OCI-LY3 (cell line): ENCODE data around the gene RASGRP3.

ENCODE experiments used
- EZH2phosphoT487 ChIP-seq: fragments of 200-600 bp; shearing (Covaris generic); IDR thresholded peaks from 2 replicates; pipeline ENCODE4 v1.6.1; 2018; ENCODE audit warnings: antibody characterized with exemption, mixed run types, low read depth
- TF ChIP-seq, protein P1 (sequence below): fragments of 200-600, 300-600 bp; sonication (generic); IDR thresholded peaks from 2 replicates; pipeline ENCODE4 v1.5.1; 2014; ENCODE audit warnings: antibody characterized with exemption, low read length, low read depth

DNA sequence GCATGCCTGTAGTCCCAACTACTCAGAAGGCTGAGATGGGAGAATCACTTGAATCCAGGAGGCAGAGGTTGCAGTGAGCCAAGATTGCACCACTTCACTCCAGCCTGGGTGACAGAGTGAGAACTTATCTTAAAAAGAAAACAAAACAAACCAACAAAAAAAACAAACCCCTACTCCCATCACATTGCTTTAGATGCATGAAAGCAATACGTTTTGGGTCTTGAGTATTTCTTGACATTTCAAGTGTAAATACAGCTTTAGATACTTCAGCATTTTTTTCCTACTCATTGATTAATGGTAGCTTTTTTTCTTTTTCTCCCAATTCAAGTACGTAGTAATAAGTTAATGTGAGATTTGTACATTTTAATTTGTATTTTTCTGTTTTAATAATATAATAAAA is 20.3 kb downstream of the RASGRP3 start:
- TF ChIP-seq, protein P1, sequence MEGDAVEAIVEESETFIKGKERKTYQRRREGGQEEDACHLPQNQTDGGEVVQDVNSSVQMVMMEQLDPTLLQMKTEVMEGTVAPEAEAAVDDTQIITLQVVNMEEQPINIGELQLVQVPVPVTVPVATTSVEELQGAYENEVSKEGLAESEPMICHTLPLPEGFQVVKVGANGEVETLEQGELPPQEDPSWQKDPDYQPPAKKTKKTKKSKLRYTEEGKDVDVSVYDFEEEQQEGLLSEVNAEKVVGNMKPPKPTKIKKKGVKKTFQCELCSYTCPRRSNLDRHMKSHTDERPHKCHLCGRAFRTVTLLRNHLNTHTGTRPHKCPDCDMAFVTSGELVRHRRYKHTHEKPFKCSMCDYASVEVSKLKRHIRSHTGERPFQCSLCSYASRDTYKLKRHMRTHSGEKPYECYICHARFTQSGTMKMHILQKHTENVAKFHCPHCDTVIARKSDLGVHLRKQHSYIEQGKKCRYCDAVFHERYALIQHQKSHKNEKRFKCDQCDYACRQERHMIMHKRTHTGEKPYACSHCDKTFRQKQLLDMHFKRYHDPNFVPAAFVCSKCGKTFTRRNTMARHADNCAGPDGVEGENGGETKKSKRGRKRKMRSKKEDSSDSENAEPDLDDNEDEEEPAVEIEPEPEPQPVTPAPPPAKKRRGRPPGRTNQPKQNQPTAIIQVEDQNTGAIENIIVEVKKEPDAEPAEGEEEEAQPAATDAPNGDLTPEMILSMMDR, result no peak
- no peak for TF ChIP-seq EZH2phosphoT487
